Measurements from ENCODE around the gene APLP2. TPM values are rescaled to one million over a fixed set of nuclear protein-coding genes. Genes with fewer than 3 reads are reported as not detected.
A peak's percentile ranks its signal among the peaks of the same experiment; 100 is the strongest.

APLP2 gene
- total RNA-seq, 1 experiment from 2014 or later: 350 TPM

- H3K79me2 ChIP-seq (ENCODE audit: low read depth): peaks cover 13% of the 10 kb centered on the region; the same call in 1 of the 2 replicates
- H3K27me3 ChIP-seq (ENCODE audit: insufficient read depth, low read depth): no peaks in the 10 kb centered on the region
- no peak overlapping the region for H2AFZ ChIP-seq
- H3K4me2 ChIP-seq: no peak overlapping the region
- H3K27ac ChIP-seq: peak overlapping the region; percentile 15; the same call in 1 of the 2 replicates
- no peak overlapping the region for H3K4me3 ChIP-seq
- CTCF ChIA-PET: interaction anchor here (0.6 to 1.9 kb wide), 9 partner anchors 8 to 401 kb away, joined by 4 to 27 read pairs (median 6); no protein-coding TSS in a partner anchor
- TF ChIP-seq CTCF (conservative IDR thresholded peaks at IDR 0.05) (peak; percentile 91), EZH2 (IDR thresholded peaks at IDR 0.05; ENCODE audit: low read depth) (no peak)
- H3K9me3 ChIP-seq (ENCODE audit: insufficient read depth, low read depth): no peaks in the 10 kb centered on the region
- peaks cover 48% of the 10 kb centered on the region; the same call in 1 of the 2 replicates for H3F3A ChIP-seq (ENCODE audit: insufficient read depth, low read depth)
- no TSS peak for BruUV-seq (replicated peaks)
- H3K4me1 ChIP-seq (replicated peaks; ENCODE audit: insufficient read depth): no peaks in the 10 kb centered on the region
- DNase-seq: peak; percentile 51 to 68
- no peaks in the 10 kb centered on the region for H4K20me1 ChIP-seq (ENCODE audit: insufficient read depth)
- intact Hi-C loops (cut with micrococcal nuclease; ENCODE audit: unreplicated experiment): loop anchor here (1.0 to 5.0 kb wide), 2 partner anchors 209 to 345 kb away; no protein-coding TSS in a partner anchor
- no peaks in the 10 kb centered on the region for H3K9me2 ChIP-seq (ENCODE audit: insufficient read depth)
- POLR2A ChIA-PET (ENCODE audit: unreplicated experiment): interaction anchor here (0.5 to 0.7 kb wide), 5 partner anchors 17 to 278 kb away, joined by 3 to 14 read pairs (median 4); no protein-coding TSS in a partner anchor
- peaks cover 43% of the 10 kb centered on the region for H3K36me3 ChIP-seq (ENCODE audit: low read depth)
Observed at GRCh38 chr11:130131961-130132850, 62.5 kb downstream of the APLP2 start.

DNA sequence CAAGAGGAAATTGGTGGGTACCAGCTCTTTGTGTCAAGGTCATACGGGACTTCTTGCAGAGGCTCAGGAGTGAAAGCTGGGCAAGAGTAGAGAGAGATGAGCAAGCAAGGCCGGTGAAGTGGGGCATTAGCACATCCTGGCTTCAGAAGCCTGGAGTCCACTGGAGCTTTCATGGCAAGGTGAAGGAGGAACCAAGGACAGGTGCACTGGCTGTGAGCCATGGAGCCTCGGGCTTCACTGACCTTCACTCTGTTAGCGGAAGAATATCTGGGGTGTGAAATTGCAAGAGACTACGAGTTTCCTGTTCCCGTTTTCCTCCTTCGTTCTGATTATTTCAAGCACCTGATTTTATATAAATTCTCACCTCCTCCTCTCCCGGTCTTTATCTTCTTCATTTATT is 64.0 kb downstream of the APLP2 start:
- H3K9me3 ChIP-seq (ENCODE audit: insufficient read depth, low read depth): no peaks in the 10 kb centered on the region
- no TSS peak for BruUV-seq (replicated peaks)
- CTCF ChIA-PET: no interaction called here
- H3K36me3 ChIP-seq (ENCODE audit: low read depth): peaks cover 32% of the 10 kb centered on the region
- POLR2A ChIA-PET (ENCODE audit: unreplicated experiment): no interaction called here
- no peak overlapping the region for H3K4me2 ChIP-seq
- H3K4me1 ChIP-seq (replicated peaks; ENCODE audit: insufficient read depth): no peaks in the 10 kb centered on the region
- no peak for DNase-seq
- no peak overlapping the region for H3K27ac ChIP-seq
- H3K27me3 ChIP-seq (ENCODE audit: insufficient read depth, low read depth): no peaks in the 10 kb centered on the region
- H2AFZ ChIP-seq: no peak overlapping the region
- no peaks in the 10 kb centered on the region for H4K20me1 ChIP-seq (ENCODE audit: insufficient read depth)
- no peaks in the 10 kb centered on the region for H3K9me2 ChIP-seq (ENCODE audit: insufficient read depth)
- intact Hi-C loops (cut with micrococcal nuclease; ENCODE audit: unreplicated experiment): loop anchor here (5.0 kb wide), 1 partner anchor 346 kb away; no protein-coding TSS in a partner anchor
- H3K79me2 ChIP-seq (ENCODE audit: low read depth): peaks cover 13% of the 10 kb centered on the region; the same call in 1 of the 2 replicates
- no peak for TF ChIP-seq CTCF (conservative IDR thresholded peaks at IDR 0.05)
- TF ChIP-seq EZH2 (IDR thresholded peaks at IDR 0.05; ENCODE audit: low read depth): no peak
- no peak overlapping the region for H3K4me3 ChIP-seq
- H3F3A ChIP-seq (ENCODE audit: insufficient read depth, low read depth): peaks cover 41% of the 10 kb centered on the region; the same call in 1 of the 2 replicates

GRCh38 chr11:130136107-130136506 is 66.4 kb downstream of the APLP2 start:
- Histone ChIP-seq H3K4me1 (replicated peaks; ENCODE audit: insufficient read depth) (no peaks in the 10 kb centered on the region), H4K20me1 (ENCODE audit: insufficient read depth) (no peaks in the 10 kb centered on the region; the same call in 1 of the 2 replicates), H3K27ac (no peak overlapping the region), H3K4me3 (no peak overlapping the region), H3F3A (ENCODE audit: insufficient read depth, low read depth) (peaks cover 41% of the 10 kb centered on the region; the same call in 1 of the 2 replicates), H3K27me3 (ENCODE audit: insufficient read depth, low read depth) (no peaks in the 10 kb centered on the region), H3K4me2 (no peak overlapping the region), H3K79me2 (ENCODE audit: low read depth) (peaks cover 13% of the 10 kb centered on the region; the same call in 1 of the 2 replicates), H2AFZ (no peak overlapping the region), H3K36me3 (ENCODE audit: low read depth) (peaks cover 15% of the 10 kb centered on the region; the same call in 1 of the 2 replicates), H3K9me2 (ENCODE audit: insufficient read depth) (no peaks in the 10 kb centered on the region), H3K9me3 (ENCODE audit: insufficient read depth, low read depth) (no peaks in the 10 kb centered on the region)
- intact Hi-C loops (cut with micrococcal nuclease; ENCODE audit: unreplicated experiment): no loop called here
- POLR2A ChIA-PET (ENCODE audit: unreplicated experiment): no interaction called here
- DNase-seq: no peak
- no TSS peak for BruUV-seq (replicated peaks)
- no peak for TF ChIP-seq CTCF (conservative IDR thresholded peaks at IDR 0.05)
- TF ChIP-seq EZH2 (IDR thresholded peaks at IDR 0.05; ENCODE audit: low read depth): no peak
- CTCF ChIA-PET: interaction anchor here (0.5 kb wide), 2 partner anchors 153 to 293 kb away, joined by 3 to 4 read pairs; no protein-coding TSS in a partner anchor

All from PC-9 (cell line).